ENCODE data around the gene NOSTRIN. TPM values are rescaled to one million over a fixed set of nuclear protein-coding genes. Genes with fewer than 3 reads are reported as not detected.
"Not testable (repeated sequence)": the region's sequence is repeated elsewhere in the genome, so short reads cannot be mapped to it uniquely, and the experiment has no call there.

The NOSTRIN gene
- total and polyA plus RNA-seq, 4 donors, result 4.1 to 16.7 (median 8.5) TPM

DNA sequence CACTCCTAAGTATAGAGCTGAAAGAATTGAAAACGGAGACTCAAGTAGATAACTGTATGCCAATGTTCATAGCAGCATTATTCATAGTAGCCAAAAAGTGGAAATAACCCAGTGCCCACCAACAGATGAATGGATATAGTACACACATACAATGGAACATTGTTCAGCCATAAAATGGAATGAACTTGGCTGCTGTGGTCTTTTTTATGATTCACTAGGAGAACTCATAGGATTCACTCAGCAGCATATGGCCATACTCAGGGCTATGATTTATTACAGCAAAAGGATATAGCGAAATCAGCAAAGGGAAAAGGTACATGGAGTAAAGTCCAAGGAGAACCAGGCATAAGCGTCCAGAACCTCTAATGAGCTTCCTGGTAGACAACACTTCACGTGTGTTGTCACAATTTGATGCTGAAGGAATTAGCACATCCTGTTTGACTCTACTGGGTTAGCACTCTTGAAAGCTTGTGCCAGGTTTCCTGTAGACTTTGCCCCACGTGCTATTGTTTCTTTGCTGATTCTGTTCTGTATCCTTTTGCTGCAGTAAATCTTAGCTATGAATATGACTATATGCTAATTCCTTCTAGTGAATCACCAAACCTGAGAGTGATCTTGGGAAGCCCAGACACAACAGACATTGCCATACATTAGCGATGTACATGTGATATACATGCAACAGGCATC, 72.1 kb downstream of the NOSTRIN start:
- H3K9ac ChIP-seq (ENCODE audit: low read depth in 1 of 2, low read length in 2 of 2), result no peak overlapping the region
- no peaks in the 10 kb centered on the region for H3K4me1 ChIP-seq (ENCODE audit: control insufficient read depth in 4 of 4, insufficient read depth in 4 of 4, low read length in 3 of 4)
- TF ChIP-seq HNF4A (conservative IDR thresholded peaks at IDR 0.05) (no peak), RXRA (IDR thresholded peaks at IDR 0.05) (no peak), EGR1 (IDR thresholded peaks at IDR 0.05; ENCODE audit: low read depth in 2 of 2) (no peak), GABPA (IDR thresholded peaks at IDR 0.05 in 1 of 2, conservative IDR thresholded peaks at IDR 0.05 in 1 of 2) (no peak)
- TF ChIP-seq, protein P1, sequence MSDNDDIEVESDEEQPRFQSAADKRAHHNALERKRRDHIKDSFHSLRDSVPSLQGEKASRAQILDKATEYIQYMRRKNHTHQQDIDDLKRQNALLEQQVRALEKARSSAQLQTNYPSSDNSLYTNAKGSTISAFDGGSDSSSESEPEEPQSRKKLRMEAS (IDR thresholded peaks at IDR 0.05), result no peak
- H3K36me3 ChIP-seq (ENCODE audit: control insufficient read depth in 4 of 4, insufficient read depth in 3 of 4, low read depth in 1 of 4, low read length in 3 of 4), result no peaks in the 10 kb centered on the region
- no peak overlapping the region for H3K27ac ChIP-seq (ENCODE audit: low read depth in 1 of 2, low read length in 2 of 2)
- DNase-seq (ENCODE audit: low spot score), result no peak
- H3K27me3 ChIP-seq (ENCODE audit: control insufficient read depth in 4 of 4, insufficient read depth in 4 of 4, low read length in 3 of 4), result no peaks in the 10 kb centered on the region
- H3K4me3 ChIP-seq (ENCODE audit: low read depth in 1 of 3, low read length in 3 of 3), result no peak overlapping the region
- H3K9me3 ChIP-seq (ENCODE audit: control insufficient read depth in 4 of 4, low read length in 3 of 4), result no peaks in the 10 kb centered on the region
- WGBS, result 88% methylated on average over 6 of the region's 6 CpGs

DNA sequence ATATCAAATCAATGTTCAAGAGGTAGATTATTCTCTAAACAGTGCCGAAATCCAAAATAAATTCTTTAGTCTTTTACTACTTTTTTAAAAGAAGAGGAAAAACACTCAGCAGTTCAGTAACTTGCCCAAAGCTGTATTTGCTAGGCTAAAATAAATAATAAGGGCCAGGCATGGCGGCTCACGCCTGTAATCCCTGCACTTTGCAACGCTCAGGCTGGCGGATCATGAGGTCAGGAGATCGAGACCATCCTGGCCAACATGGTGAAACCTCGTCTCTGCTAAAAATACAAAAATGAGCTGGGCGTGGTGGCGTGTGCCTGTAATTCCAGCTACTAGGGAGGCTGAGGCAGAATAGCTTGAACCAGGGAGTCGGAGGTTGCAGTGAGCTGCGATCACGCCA, 79.7 kb downstream of the NOSTRIN start:
- 97% methylated on average over 12 of the region's 12 CpGs for WGBS
- not testable (repeated sequence) for H3K27ac ChIP-seq (ENCODE audit: low read depth in 1 of 2, low read length in 2 of 2); H3K9me3 ChIP-seq (ENCODE audit: control insufficient read depth in 4 of 4, low read length in 3 of 4); H3K9ac ChIP-seq (ENCODE audit: low read depth in 1 of 2, low read length in 2 of 2); H3K27me3 ChIP-seq (ENCODE audit: control insufficient read depth in 4 of 4, insufficient read depth in 4 of 4, low read length in 3 of 4); H3K36me3 ChIP-seq (ENCODE audit: control insufficient read depth in 4 of 4, insufficient read depth in 3 of 4, low read depth in 1 of 4, low read length in 3 of 4); H3K4me3 ChIP-seq (ENCODE audit: low read depth in 1 of 3, low read length in 3 of 3); DNase-seq (ENCODE audit: low spot score); H3K4me1 ChIP-seq (ENCODE audit: control insufficient read depth in 4 of 4, insufficient read depth in 4 of 4, low read length in 3 of 4)

DNA sequence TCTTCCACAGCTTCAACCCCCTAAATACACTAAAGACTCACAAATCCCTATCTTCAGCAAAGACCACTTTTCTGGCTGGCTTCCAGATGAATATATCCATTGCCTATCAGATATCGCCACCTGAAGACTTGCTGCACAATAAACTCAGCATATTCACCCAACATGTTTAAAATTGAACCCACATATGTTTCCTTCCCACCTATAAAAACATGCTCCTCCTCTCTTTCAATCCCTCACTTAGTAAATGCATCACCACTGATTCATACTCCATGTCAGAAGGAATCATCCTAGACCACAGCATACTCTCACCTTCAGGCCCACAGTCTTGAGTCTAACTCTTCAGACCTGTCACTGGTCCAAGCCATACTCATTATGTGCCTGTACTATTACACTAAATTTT, 82.5 kb downstream of the NOSTRIN start:
- Histone ChIP-seq H3K36me3 (ENCODE audit: control insufficient read depth in 4 of 4, insufficient read depth in 3 of 4, low read depth in 1 of 4, low read length in 3 of 4) (no peaks in the 10 kb centered on the region), H3K9ac (ENCODE audit: low read depth in 1 of 2, low read length in 2 of 2) (no peak overlapping the region), H3K4me1 (ENCODE audit: control insufficient read depth in 4 of 4, insufficient read depth in 4 of 4, low read length in 3 of 4) (peaks cover 3 to 4% (median 3%) of the 10 kb centered on the region in 4 donors), H3K9me3 (ENCODE audit: control insufficient read depth in 4 of 4, low read length in 3 of 4) (no peaks in the 10 kb centered on the region), H3K4me3 (ENCODE audit: low read depth in 1 of 3, low read length in 3 of 3) (no peak overlapping the region), H3K27me3 (ENCODE audit: control insufficient read depth in 4 of 4, insufficient read depth in 4 of 4, low read length in 3 of 4) (no peaks in the 10 kb centered on the region), H3K27ac (ENCODE audit: low read depth in 1 of 2, low read length in 2 of 2) (no peak overlapping the region)
- WGBS, result 98% methylated on average over 1 of the region's 1 CpG
- TF ChIP-seq, protein P2, sequence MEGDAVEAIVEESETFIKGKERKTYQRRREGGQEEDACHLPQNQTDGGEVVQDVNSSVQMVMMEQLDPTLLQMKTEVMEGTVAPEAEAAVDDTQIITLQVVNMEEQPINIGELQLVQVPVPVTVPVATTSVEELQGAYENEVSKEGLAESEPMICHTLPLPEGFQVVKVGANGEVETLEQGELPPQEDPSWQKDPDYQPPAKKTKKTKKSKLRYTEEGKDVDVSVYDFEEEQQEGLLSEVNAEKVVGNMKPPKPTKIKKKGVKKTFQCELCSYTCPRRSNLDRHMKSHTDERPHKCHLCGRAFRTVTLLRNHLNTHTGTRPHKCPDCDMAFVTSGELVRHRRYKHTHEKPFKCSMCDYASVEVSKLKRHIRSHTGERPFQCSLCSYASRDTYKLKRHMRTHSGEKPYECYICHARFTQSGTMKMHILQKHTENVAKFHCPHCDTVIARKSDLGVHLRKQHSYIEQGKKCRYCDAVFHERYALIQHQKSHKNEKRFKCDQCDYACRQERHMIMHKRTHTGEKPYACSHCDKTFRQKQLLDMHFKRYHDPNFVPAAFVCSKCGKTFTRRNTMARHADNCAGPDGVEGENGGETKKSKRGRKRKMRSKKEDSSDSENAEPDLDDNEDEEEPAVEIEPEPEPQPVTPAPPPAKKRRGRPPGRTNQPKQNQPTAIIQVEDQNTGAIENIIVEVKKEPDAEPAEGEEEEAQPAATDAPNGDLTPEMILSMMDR (IDR thresholded peaks at IDR 0.05; ENCODE audit: low read depth, low read length, missing input control), result no peak
- TF ChIP-seq NR2F2 (IDR thresholded peaks at IDR 0.05) (no peak), SP1 (IDR thresholded peaks at IDR 0.05) (no peak), HNF4A (conservative IDR thresholded peaks at IDR 0.05) (no peak), RXRA (IDR thresholded peaks at IDR 0.05) (no peak), GABPA (IDR thresholded peaks at IDR 0.05 in 1 of 2, conservative IDR thresholded peaks at IDR 0.05 in 1 of 2) (no peak), JUND (IDR thresholded peaks at IDR 0.05) (no peak), HNF4G (IDR thresholded peaks at IDR 0.05) (no peak), RAD21 (IDR thresholded peaks at IDR 0.05) (no peak), TAF1 (conservative IDR thresholded peaks at IDR 0.05) (no peak)
- TF ChIP-seq, protein P3, sequence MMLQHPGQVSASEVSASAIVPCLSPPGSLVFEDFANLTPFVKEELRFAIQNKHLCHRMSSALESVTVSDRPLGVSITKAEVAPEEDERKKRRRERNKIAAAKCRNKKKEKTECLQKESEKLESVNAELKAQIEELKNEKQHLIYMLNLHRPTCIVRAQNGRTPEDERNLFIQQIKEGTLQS (IDR thresholded peaks at IDR 0.05), result no peak
- TF ChIP-seq, protein P4, sequence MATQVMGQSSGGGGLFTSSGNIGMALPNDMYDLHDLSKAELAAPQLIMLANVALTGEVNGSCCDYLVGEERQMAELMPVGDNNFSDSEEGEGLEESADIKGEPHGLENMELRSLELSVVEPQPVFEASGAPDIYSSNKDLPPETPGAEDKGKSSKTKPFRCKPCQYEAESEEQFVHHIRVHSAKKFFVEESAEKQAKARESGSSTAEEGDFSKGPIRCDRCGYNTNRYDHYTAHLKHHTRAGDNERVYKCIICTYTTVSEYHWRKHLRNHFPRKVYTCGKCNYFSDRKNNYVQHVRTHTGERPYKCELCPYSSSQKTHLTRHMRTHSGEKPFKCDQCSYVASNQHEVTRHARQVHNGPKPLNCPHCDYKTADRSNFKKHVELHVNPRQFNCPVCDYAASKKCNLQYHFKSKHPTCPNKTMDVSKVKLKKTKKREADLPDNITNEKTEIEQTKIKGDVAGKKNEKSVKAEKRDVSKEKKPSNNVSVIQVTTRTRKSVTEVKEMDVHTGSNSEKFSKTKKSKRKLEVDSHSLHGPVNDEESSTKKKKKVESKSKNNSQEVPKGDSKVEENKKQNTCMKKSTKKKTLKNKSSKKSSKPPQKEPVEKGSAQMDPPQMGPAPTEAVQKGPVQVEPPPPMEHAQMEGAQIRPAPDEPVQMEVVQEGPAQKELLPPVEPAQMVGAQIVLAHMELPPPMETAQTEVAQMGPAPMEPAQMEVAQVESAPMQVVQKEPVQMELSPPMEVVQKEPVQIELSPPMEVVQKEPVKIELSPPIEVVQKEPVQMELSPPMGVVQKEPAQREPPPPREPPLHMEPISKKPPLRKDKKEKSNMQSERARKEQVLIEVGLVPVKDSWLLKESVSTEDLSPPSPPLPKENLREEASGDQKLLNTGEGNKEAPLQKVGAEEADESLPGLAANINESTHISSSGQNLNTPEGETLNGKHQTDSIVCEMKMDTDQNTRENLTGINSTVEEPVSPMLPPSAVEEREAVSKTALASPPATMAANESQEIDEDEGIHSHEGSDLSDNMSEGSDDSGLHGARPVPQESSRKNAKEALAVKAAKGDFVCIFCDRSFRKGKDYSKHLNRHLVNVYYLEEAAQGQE (IDR thresholded peaks at IDR 0.05), result no peak
- TF ChIP-seq, protein P5, sequence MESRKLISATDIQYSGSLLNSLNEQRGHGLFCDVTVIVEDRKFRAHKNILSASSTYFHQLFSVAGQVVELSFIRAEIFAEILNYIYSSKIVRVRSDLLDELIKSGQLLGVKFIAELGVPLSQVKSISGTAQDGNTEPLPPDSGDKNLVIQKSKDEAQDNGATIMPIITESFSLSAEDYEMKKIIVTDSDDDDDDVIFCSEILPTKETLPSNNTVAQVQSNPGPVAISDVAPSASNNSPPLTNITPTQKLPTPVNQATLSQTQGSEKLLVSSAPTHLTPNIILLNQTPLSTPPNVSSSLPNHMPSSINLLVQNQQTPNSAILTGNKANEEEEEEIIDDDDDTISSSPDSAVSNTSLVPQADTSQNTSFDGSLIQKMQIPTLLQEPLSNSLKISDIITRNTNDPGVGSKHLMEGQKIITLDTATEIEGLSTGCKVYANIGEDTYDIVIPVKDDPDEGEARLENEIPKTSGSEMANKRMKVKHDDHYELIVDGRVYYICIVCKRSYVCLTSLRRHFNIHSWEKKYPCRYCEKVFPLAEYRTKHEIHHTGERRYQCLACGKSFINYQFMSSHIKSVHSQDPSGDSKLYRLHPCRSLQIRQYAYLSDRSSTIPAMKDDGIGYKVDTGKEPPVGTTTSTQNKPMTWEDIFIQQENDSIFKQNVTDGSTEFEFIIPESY (IDR thresholded peaks at IDR 0.05), result no peak
- no peak for DNase-seq (ENCODE audit: low spot score)

Measured in liver (tissue), 9 donors.